GM18526 (cell line): Measurements from ENCODE around the gene TEX14.

Source experiments
- POLR2A ChIP-seq: IDR thresholded peaks from 3 replicates; pipeline ENCODE4 v1.6.1; 2011; ENCODE audit not compliant: insufficient read length; ENCODE audit errors: extremely low read depth

The TEX14 gene

DNA sequence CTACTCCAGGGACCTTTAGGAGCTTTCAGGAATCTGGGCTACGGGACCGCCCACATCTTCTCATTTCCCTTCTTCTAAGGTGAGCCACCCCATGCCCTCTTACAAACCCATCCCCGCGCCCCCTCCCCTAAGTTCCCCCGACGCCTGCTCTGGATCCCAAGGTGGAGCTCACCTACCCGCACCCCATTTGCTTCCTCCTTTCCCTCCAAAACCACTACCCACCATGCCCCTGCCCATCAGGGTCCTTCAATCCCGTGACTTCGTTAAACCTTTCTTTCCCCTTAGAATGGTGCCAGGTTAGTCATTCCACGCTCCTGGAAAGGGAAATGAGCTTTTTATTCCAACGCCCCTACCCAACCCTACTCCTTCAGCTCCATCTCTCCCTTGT is 177.1 kb downstream of the TEX14 start:
- TF ChIP-seq POLR2A = no peak

DNA sequence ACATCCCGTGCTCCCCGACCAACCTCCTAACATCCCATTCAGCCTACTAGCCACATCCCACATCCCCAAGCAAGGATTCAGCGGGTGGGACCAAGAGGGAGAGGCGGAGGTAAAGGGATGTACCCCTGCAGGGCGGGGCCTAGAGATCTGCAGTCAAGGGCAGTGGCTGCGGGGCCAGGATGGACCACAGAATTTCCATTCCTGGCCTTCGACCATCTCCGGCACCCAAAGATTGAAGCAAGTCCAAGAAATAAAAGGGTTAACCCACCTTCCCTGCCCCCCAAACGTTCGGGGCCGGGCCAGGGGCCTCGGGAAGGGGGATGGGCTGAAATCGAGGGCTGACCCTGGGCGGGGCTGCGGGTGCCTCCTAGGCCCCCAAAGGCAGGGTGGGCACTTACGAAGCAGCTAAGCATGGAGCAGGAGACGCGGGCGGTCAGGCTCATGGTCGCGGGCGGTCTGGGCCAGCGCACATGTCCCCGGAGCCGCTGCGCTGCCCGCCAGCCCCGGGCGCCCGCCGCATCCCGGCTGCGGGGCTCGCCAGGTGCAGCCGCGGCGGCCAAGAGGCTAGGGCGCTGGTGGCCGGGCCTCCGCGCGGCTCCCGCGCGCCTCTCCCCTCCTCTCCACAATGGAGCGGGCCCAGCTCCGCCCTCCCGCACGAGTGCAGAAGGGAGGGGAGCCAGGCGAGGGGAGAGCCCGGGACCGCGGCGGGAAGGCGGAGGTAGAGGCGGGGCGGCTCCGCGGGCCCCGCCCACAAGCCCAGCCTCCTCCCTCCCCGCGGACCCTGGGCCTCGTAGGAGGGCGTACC is 177.7 kb downstream of the TEX14 start, which contains the start of gene MTMR4:
Gene MTMR4 (minus strand): TSS at position 674 of the 805 bp plus-strand sequence. CDS start 231 bp downstream, at position 443.
- peak; percentile 55 for TF ChIP-seq POLR2A

GRCh38 chr17:58513267-58513964 is 178.4 kb downstream of the TEX14 start:
- TF ChIP-seq POLR2A = no peak

DNA sequence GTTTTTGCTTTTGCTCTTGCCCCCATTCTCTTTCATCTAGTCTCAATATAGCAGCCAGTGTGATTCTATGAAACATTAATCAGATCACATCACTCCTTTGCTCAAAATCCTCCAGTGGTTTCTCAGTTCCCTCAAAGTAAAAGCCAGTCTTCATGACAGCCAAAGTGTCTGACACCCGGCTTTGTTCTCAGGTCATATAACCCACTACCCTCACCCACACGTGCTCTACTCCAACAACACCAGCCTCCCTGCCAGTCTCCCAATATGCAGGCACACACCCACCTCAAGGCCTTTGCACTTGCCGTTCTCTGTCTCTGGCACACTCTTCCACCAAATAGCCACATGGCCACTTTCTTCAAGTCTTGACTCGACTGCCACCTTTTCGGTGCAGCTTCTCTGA is 181.8 kb downstream of the TEX14 start:
- TF ChIP-seq POLR2A = no peak

GRCh38 chr17:58508341-58509067 is 183.3 kb downstream of the TEX14 start:
- no peak for TF ChIP-seq POLR2A

GRCh38 chr17:58507123-58507634 is 184.7 kb downstream of the TEX14 start:
- TF ChIP-seq POLR2A = no peak
